Measurements from ENCODE around the gene CHSY1.

CHSY1 gene

GRCh38 chr15:101240358-101240757 lies 11.5 kb downstream of the CHSY1 start:
- Histone ChIP-seq H3K36me3 (ENCODE audit: insufficient read depth, low read length) (peaks cover 14% of the 10 kb centered on the region), H3K9ac (ENCODE audit: low read depth, low read length) (no peak overlapping the region), H3K4me3 (ENCODE audit: low read length) (no peak overlapping the region), H3K9me3 (replicated peaks; ENCODE audit: low read length) (no peaks in the 10 kb centered on the region), H3K27me3 (ENCODE audit: control insufficient read depth, insufficient read depth, low read length) (no peaks in the 10 kb centered on the region), H3K4me1 (ENCODE audit: control insufficient read depth, insufficient read depth, low read length) (peaks cover 44% of the 10 kb centered on the region), H3K4me2 (ENCODE audit: low read length) (peak overlapping the region; percentile 48)

- no peaks in the 10 kb centered on the region for H3K27me3 ChIP-seq (ENCODE audit: control insufficient read depth, insufficient read depth, low read length)
- H3K9me3 ChIP-seq (replicated peaks; ENCODE audit: low read length) = no peaks in the 10 kb centered on the region
- H3K4me3 ChIP-seq (ENCODE audit: low read length) = no peak overlapping the region
- no peak overlapping the region for H3K9ac ChIP-seq (ENCODE audit: low read depth, low read length)
- peaks cover 38% of the 10 kb centered on the region for H3K4me1 ChIP-seq (ENCODE audit: control insufficient read depth, insufficient read depth, low read length)
- peak overlapping the region; percentile 48 for H3K4me2 ChIP-seq (ENCODE audit: low read length)
- peaks cover 17% of the 10 kb centered on the region for H3K36me3 ChIP-seq (ENCODE audit: insufficient read depth, low read length)
Observed at GRCh38 chr15:101239724-101240136, 12.1 kb downstream of the CHSY1 start.

- H3K4me1 ChIP-seq (ENCODE audit: control insufficient read depth, insufficient read depth, low read length) = peaks cover 36% of the 10 kb centered on the region
- H3K9ac ChIP-seq (ENCODE audit: low read depth, low read length) = no peak overlapping the region
- peaks cover 30% of the 10 kb centered on the region for H3K36me3 ChIP-seq (ENCODE audit: insufficient read depth, low read length)
- no peak overlapping the region for H3K4me2 ChIP-seq (ENCODE audit: low read length)
- H3K9me3 ChIP-seq (replicated peaks; ENCODE audit: low read length) = no peaks in the 10 kb centered on the region
- no peaks in the 10 kb centered on the region for H3K27me3 ChIP-seq (ENCODE audit: control insufficient read depth, insufficient read depth, low read length)
- H3K4me3 ChIP-seq (ENCODE audit: low read length) = no peak overlapping the region
Observed at GRCh38 chr15:101237251-101237650, 14.6 kb downstream of the CHSY1 start.

- Histone ChIP-seq H3K4me1 (ENCODE audit: control insufficient read depth, insufficient read depth, low read length) (peaks cover 15% of the 10 kb centered on the region), H3K9ac (ENCODE audit: low read depth, low read length) (no peak overlapping the region), H3K4me3 (ENCODE audit: low read length) (no peak overlapping the region), H3K9me3 (replicated peaks; ENCODE audit: low read length) (no peaks in the 10 kb centered on the region), H3K36me3 (ENCODE audit: insufficient read depth, low read length) (peaks cover 26% of the 10 kb centered on the region), H3K27me3 (ENCODE audit: control insufficient read depth, insufficient read depth, low read length) (no peaks in the 10 kb centered on the region), H3K4me2 (ENCODE audit: low read length) (peak overlapping the region; percentile 20)
Observed at GRCh38 chr15:101233651-101234280, 18.1 kb downstream of the CHSY1 start.

- no peak overlapping the region for H3K4me2 ChIP-seq (ENCODE audit: low read length)
- H3K27me3 ChIP-seq (ENCODE audit: control insufficient read depth, insufficient read depth, low read length) = no peaks in the 10 kb centered on the region
- no peaks in the 10 kb centered on the region for H3K9me3 ChIP-seq (replicated peaks; ENCODE audit: low read length)
- peaks cover 15% of the 10 kb centered on the region for H3K4me1 ChIP-seq (ENCODE audit: control insufficient read depth, insufficient read depth, low read length)
- no peak overlapping the region for H3K4me3 ChIP-seq (ENCODE audit: low read length)
- H3K36me3 ChIP-seq (ENCODE audit: insufficient read depth, low read length) = peaks cover 26% of the 10 kb centered on the region
- H3K9ac ChIP-seq (ENCODE audit: low read depth, low read length) = no peak overlapping the region
Observed at GRCh38 chr15:101232677-101233076, 19.2 kb downstream of the CHSY1 start.

- H3K9ac ChIP-seq (ENCODE audit: low read depth, low read length) = no peak overlapping the region
- H3K4me2 ChIP-seq (ENCODE audit: low read length) = no peak overlapping the region
- peaks cover 11% of the 10 kb centered on the region for H3K36me3 ChIP-seq (ENCODE audit: insufficient read depth, low read length)
- H3K9me3 ChIP-seq (replicated peaks; ENCODE audit: low read length) = no peaks in the 10 kb centered on the region
- H3K4me3 ChIP-seq (ENCODE audit: low read length) = no peak overlapping the region
- no peaks in the 10 kb centered on the region for H3K27me3 ChIP-seq (ENCODE audit: control insufficient read depth, insufficient read depth, low read length)
- peaks cover 9% of the 10 kb centered on the region for H3K4me1 ChIP-seq (ENCODE audit: control insufficient read depth, insufficient read depth, low read length)
Observed at GRCh38 chr15:101228313-101228712, 23.5 kb downstream of the CHSY1 start.

- Histone ChIP-seq H3K9me3 (replicated peaks; ENCODE audit: low read length) (no peaks in the 10 kb centered on the region), H3K36me3 (ENCODE audit: insufficient read depth, low read length) (peaks cover 4% of the 10 kb centered on the region), H3K9ac (ENCODE audit: low read depth, low read length) (no peak overlapping the region), H3K27me3 (ENCODE audit: control insufficient read depth, insufficient read depth, low read length) (no peaks in the 10 kb centered on the region), H3K4me3 (ENCODE audit: low read length) (no peak overlapping the region), H3K4me1 (ENCODE audit: control insufficient read depth, insufficient read depth, low read length) (peaks cover 4% of the 10 kb centered on the region), H3K4me2 (ENCODE audit: low read length) (no peak overlapping the region)
Observed at GRCh38 chr15:101225658-101226057, 26.2 kb downstream of the CHSY1 start.

GRCh38 chr15:101221902-101222301 lies 29.9 kb downstream of the CHSY1 start:
- H3K4me3 ChIP-seq (ENCODE audit: low read length) = no peak overlapping the region
- H3K27me3 ChIP-seq (ENCODE audit: control insufficient read depth, insufficient read depth, low read length) = no peaks in the 10 kb centered on the region
- no peaks in the 10 kb centered on the region for H3K9me3 ChIP-seq (replicated peaks; ENCODE audit: low read length)
- H3K36me3 ChIP-seq (ENCODE audit: insufficient read depth, low read length) = peaks cover 7% of the 10 kb centered on the region
- peaks cover 4% of the 10 kb centered on the region for H3K4me1 ChIP-seq (ENCODE audit: control insufficient read depth, insufficient read depth, low read length)
- no peak overlapping the region for H3K9ac ChIP-seq (ENCODE audit: low read depth, low read length)
- H3K4me2 ChIP-seq (ENCODE audit: low read length) = peak overlapping the region; percentile 23

- Histone ChIP-seq H3K4me2 (ENCODE audit: low read length) (no peak overlapping the region), H3K36me3 (ENCODE audit: insufficient read depth, low read length) (peaks cover 7% of the 10 kb centered on the region), H3K4me3 (ENCODE audit: low read length) (no peak overlapping the region), H3K4me1 (ENCODE audit: control insufficient read depth, insufficient read depth, low read length) (peaks cover 4% of the 10 kb centered on the region), H3K9me3 (replicated peaks; ENCODE audit: low read length) (no peaks in the 10 kb centered on the region), H3K9ac (ENCODE audit: low read depth, low read length) (no peak overlapping the region), H3K27me3 (ENCODE audit: control insufficient read depth, insufficient read depth, low read length) (no peaks in the 10 kb centered on the region)
Observed at GRCh38 chr15:101220060-101220459, 31.8 kb downstream of the CHSY1 start.

GRCh38 chr15:101219441-101219840 lies 32.4 kb downstream of the CHSY1 start:
- no peak overlapping the region for H3K4me3 ChIP-seq (ENCODE audit: low read length)
- peaks cover 4% of the 10 kb centered on the region for H3K4me1 ChIP-seq (ENCODE audit: control insufficient read depth, insufficient read depth, low read length)
- no peaks in the 10 kb centered on the region for H3K9me3 ChIP-seq (replicated peaks; ENCODE audit: low read length)
- peaks cover 3% of the 10 kb centered on the region for H3K36me3 ChIP-seq (ENCODE audit: insufficient read depth, low read length)
- H3K4me2 ChIP-seq (ENCODE audit: low read length) = no peak overlapping the region
- no peaks in the 10 kb centered on the region for H3K27me3 ChIP-seq (ENCODE audit: control insufficient read depth, insufficient read depth, low read length)
- no peak overlapping the region for H3K9ac ChIP-seq (ENCODE audit: low read depth, low read length)

- Histone ChIP-seq H3K4me3 (ENCODE audit: low read length) (no peak overlapping the region), H3K27me3 (ENCODE audit: control insufficient read depth, insufficient read depth, low read length) (no peaks in the 10 kb centered on the region), H3K4me1 (ENCODE audit: control insufficient read depth, insufficient read depth, low read length) (peaks cover 4% of the 10 kb centered on the region), H3K4me2 (ENCODE audit: low read length) (no peak overlapping the region), H3K9me3 (replicated peaks; ENCODE audit: low read length) (no peaks in the 10 kb centered on the region), H3K9ac (ENCODE audit: low read depth, low read length) (no peak overlapping the region), H3K36me3 (ENCODE audit: insufficient read depth, low read length) (peaks cover 3% of the 10 kb centered on the region)
Observed at GRCh38 chr15:101217446-101217845, 34.4 kb downstream of the CHSY1 start.

- no peak overlapping the region for H3K4me2 ChIP-seq (ENCODE audit: low read length)
- H3K4me1 ChIP-seq (ENCODE audit: control insufficient read depth, insufficient read depth, low read length) = peaks cover 3% of the 10 kb centered on the region
- H3K9me3 ChIP-seq (replicated peaks; ENCODE audit: low read length) = no peaks in the 10 kb centered on the region
- peaks cover 3% of the 10 kb centered on the region for H3K36me3 ChIP-seq (ENCODE audit: insufficient read depth, low read length)
- no peaks in the 10 kb centered on the region for H3K27me3 ChIP-seq (ENCODE audit: control insufficient read depth, insufficient read depth, low read length)
- no peak overlapping the region for H3K4me3 ChIP-seq (ENCODE audit: low read length)
- H3K9ac ChIP-seq (ENCODE audit: low read depth, low read length) = no peak overlapping the region
Observed at GRCh38 chr15:101216100-101216499, 35.7 kb downstream of the CHSY1 start.
